Breast epithelium (tissue), 4 donors: ENCODE results near the gene FEV. TPM values are rescaled to one million over a fixed set of nuclear protein-coding genes. Genes with fewer than 3 reads are reported as not detected.
A peak's percentile ranks its signal among the peaks of the same experiment; 100 is the strongest.

Source experiments
- DNase-seq, 2 donors: peaks; one replicate each; pipeline ENCODE4 v3.0.0-alpha.2; 2019; ENCODE audit warnings: low spot score in 2 of 2
- H3K27ac ChIP-seq, 2 donors: fragments of 200-600 bp; sonication (generic) in 1 of 2; one replicate each; pipeline ENCODE4 v1.5.1; 2016 to 2019; ENCODE audit warnings: mild to moderate bottlenecking in 1 of 2
- H3K27me3 ChIP-seq, 2 donors: fragments of 200-600 bp; sonication (generic) in 1 of 2; one replicate each; pipeline versions ENCODE4 v1.5.1 to v1.6.0; 2017 to 2019; ENCODE audit warnings: control low read depth in 1 of 2, mild to moderate bottlenecking in 1 of 2
- H3K36me3 ChIP-seq: fragments of 200-600 bp; one replicate; pipeline ENCODE4 v1.5.1; 2019
- H3K4me1 ChIP-seq, 2 donors: fragments of 200-600 bp; sonication (generic); one replicate each; pipeline ENCODE4 v1.5.1; 2016 to 2019; ENCODE audit warnings: control low read depth in 1 of 2
- H3K4me3 ChIP-seq, 3 donors: fragments of 200-600 bp; sonication (generic); 1 replicate in 2 of 3; 2 replicates in 1 of 3; pipeline ENCODE4 v1.5.1; 2016 to 2019; ENCODE audit warnings: mild to moderate bottlenecking in 3 of 3, moderate library complexity in 2 of 3
- H3K9me3 ChIP-seq, 2 donors: fragments of 200-600 bp; sonication (generic) in 1 of 2; one replicate each; pipeline ENCODE4 v1.5.1; 2016 to 2019; ENCODE audit warnings: control low read depth in 1 of 2
- POLR2A ChIP-seq: fragments of 450-650 bp; IDR thresholded peaks from one replicate; pipeline ENCODE4 v1.6.1; 2016; ENCODE audit warnings: antibody characterized with exemption, mild to moderate bottlenecking, moderate library complexity
- POLR2AphosphoS5 ChIP-seq, 3 donors: sonication (generic); formaldehyde crosslinking; IDR thresholded peaks; one replicate each; pipeline ENCODE4 v1.6.1; 2017; ENCODE audit warnings: antibody characterized with exemption in 3 of 3
- intact Hi-C: fragments of 100-400 bp; cut with DNase I; formaldehyde crosslinking; loops from one replicate; pipeline ENCODE4 v1.15.1; 2023; ENCODE audit warnings: low total_unique reads
- total RNA-seq, 3 donors: library from RNA; depleted of rRNA; stranded (reverse); fragments of >200 nt; gene quantifications; one replicate each; pipeline ENCODE4 v1.1.0, GENCODE V29; 2016
- TF ChIP-seq, protein P1 (sequence below), 3 donors: fragments of 450-650 bp; IDR thresholded peaks; one replicate each; pipeline ENCODE4 v1.5.1; 2016 to 2017; ENCODE audit warnings: antibody characterized with exemption in 3 of 3, mild to moderate bottlenecking in 3 of 3, moderate library complexity in 3 of 3

The FEV gene
- total RNA-seq, 3 donors from 2014 or later: not detected

DNA sequence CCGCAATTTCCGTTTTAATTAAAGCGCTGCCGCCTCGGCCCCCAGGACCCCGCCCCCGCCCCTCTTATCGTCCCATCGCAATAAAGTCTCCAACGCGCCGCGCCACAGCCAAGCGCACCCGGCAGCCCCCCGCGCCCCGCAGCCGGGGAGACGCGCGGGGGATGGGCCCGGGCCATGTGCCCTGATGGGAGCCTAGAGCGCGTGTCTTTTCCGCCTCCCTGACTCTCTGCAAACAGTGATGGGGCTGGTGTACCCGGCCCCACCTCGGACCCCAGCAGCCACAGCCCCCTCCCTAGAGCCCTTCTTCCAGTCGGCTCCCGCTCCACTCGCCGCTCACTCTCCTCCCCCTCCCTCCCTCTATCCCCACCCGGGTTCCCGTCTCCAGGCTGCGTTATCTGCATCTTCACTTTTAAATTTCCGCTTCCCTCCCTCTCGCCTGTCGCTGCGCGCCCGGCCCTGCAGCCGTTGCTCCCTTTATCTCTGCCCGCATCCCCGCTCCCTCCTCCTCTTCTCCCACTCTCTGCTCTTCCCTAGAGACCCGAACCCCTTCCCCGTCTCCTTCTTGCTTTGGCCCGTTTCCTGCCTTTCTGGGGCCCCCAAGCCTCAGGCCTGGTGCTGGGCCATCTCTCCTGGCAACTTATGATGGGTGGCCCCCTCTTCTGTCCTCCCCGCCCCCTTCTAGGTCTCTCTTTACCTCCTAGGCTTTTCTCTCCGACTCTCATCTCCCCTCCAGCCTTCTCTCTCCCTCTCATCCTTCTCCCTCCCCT, 524 bp upstream of the FEV start:
- no peaks in the 10 kb centered on the region for H3K9me3 ChIP-seq
- intact Hi-C loops: no loop called here
- H3K4me1 ChIP-seq: peaks cover 10% of the 10 kb centered on the region in 2 donors
- H3K36me3 ChIP-seq: no peaks in the 10 kb centered on the region
- TF ChIP-seq POLR2A (no peak), POLR2AphosphoS5 (IDR thresholded peaks at IDR 0.05) (no peak)
- TF ChIP-seq, protein P1, sequence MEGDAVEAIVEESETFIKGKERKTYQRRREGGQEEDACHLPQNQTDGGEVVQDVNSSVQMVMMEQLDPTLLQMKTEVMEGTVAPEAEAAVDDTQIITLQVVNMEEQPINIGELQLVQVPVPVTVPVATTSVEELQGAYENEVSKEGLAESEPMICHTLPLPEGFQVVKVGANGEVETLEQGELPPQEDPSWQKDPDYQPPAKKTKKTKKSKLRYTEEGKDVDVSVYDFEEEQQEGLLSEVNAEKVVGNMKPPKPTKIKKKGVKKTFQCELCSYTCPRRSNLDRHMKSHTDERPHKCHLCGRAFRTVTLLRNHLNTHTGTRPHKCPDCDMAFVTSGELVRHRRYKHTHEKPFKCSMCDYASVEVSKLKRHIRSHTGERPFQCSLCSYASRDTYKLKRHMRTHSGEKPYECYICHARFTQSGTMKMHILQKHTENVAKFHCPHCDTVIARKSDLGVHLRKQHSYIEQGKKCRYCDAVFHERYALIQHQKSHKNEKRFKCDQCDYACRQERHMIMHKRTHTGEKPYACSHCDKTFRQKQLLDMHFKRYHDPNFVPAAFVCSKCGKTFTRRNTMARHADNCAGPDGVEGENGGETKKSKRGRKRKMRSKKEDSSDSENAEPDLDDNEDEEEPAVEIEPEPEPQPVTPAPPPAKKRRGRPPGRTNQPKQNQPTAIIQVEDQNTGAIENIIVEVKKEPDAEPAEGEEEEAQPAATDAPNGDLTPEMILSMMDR (IDR thresholded peaks at IDR 0.05): no peak
- DNase-seq: no peak
- H3K27me3 ChIP-seq: peaks cover 8 to 99% of the 10 kb centered on the region in 2 donors
- peak overlapping the region in 1 of 3 donors; percentile 54 for H3K4me3 ChIP-seq
- no peak overlapping the region for H3K27ac ChIP-seq

DNA sequence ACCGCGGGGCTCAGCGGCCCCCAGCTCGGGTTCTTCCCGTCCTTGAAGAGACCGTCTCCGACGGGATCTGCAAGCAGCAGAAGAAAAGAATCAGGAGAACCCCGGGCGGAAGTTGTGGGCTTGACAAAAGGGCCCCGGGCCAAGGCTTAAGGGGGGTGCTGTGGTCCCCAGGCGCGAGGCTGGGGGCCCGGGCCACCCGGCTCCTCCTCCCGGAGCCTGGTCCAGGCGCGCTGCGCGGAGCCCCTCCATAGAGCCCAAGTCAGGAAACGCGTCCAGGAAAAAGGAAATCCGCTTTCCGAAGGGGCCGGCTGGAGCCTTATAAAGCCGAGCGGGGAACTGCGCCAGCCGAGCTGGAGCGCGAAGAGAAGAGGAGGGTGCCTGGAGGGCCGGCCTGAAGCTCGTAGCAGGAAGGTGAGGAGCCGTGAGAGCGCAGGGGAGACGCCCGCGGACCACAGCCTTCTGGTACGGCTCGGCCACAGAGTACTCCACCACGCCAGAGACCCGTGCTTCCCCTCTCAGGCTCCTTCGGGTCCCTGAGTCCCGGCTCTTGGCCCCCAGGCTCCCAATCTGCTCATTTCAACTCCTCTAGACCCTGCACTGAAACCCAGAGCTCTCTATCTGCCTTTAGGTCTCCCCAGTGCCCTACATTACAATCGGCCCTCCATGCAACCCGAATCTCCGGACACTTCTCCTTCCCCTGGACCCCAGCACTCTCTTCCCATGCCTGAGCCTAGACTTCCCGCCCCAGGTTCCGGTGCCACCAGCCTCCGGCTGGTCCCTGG, 554 bp downstream of the FEV start:
- no peak for DNase-seq
- Histone ChIP-seq H3K4me1 (peaks cover 10% of the 10 kb centered on the region in 2 donors), H3K27me3 (peaks cover 8 to 97% of the 10 kb centered on the region in 2 donors), H3K36me3 (no peaks in the 10 kb centered on the region), H3K9me3 (no peaks in the 10 kb centered on the region), H3K27ac (no peak overlapping the region), H3K4me3 (peak overlapping the region in 2 of 3 donors; percentile 20 to 54)
- intact Hi-C loops: no loop called here
- TF ChIP-seq POLR2AphosphoS5 (IDR thresholded peaks at IDR 0.05) (no peak), POLR2A (no peak)
- TF ChIP-seq, protein P1 (IDR thresholded peaks at IDR 0.05): no peak

DNA sequence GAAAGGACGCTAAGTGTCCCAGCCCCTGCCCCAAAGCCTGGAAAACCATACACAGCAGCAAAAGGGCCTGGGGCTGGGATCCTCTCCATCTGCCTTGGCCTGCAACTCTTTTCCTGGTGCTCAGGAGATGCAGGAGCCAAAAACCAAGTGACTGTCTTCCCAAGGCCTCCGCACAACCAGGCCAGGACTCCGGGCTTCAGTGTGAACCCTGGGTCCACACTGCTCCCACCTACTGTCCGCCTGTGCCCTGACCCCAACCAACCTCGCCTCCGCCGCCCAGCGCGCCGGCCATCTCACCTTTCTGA, 1.1 kb downstream of the FEV start:
- Histone ChIP-seq H3K36me3 (no peaks in the 10 kb centered on the region), H3K27me3 (peaks cover 8 to 97% of the 10 kb centered on the region in 2 donors), H3K27ac (no peak overlapping the region), H3K4me3 (peak overlapping the region in 1 of 3 donors; percentile 54), H3K9me3 (no peaks in the 10 kb centered on the region), H3K4me1 (peaks cover 10% of the 10 kb centered on the region in 2 donors)
- DNase-seq: no peak
- TF ChIP-seq, protein P1 (IDR thresholded peaks at IDR 0.05): no peak
- TF ChIP-seq POLR2AphosphoS5 (IDR thresholded peaks at IDR 0.05) (no peak), POLR2A (no peak)
- intact Hi-C loops: no loop called here

DNA sequence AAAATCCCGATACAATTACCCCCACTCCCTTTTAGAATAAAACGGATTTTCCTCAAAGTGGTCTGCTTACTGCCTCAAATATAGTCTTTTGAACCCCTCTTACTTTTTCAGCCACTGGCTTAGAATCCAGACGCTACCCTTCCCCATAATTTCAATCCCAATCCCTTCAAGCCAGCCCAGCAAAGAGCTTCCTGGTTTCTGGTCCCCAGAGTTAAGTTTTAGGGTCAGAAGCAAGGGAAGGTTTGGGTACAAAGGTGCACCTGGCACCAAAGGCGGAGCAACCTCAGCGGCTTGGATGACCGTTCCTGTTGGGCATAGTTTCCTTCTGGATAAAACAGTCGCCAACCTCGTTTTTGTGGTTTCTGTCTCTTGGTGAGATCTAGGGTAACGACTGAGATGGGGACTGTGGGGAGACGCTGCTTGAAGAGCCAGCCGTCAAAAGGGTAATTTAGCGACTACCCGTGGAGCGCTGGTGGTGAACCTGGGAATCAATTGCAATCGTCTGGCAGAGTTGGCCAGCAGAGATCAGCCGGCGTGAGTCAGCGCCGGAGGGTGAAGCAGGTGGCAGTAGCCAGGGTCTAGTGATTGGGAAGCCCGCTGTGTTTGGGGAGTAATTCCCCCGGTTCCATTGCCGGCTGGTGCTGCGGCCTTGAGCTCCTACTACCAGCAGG, 1.6 kb downstream of the FEV start:
- intact Hi-C loops: no loop called here

More for the DNA sequence above, 1.6 kb downstream of the FEV start:
- no peaks in the 10 kb centered on the region for H3K9me3 ChIP-seq
- H3K4me1 ChIP-seq: peaks cover 10% of the 10 kb centered on the region in 2 donors
- no peak for DNase-seq
- no peak overlapping the region for H3K4me3 ChIP-seq
- no peak overlapping the region for H3K27ac ChIP-seq
- H3K27me3 ChIP-seq: peaks cover 8 to 97% of the 10 kb centered on the region in 2 donors
- H3K36me3 ChIP-seq: no peaks in the 10 kb centered on the region
- TF ChIP-seq, protein P1 (IDR thresholded peaks at IDR 0.05): no peak
- no peak for TF ChIP-seq POLR2AphosphoS5 (IDR thresholded peaks at IDR 0.05)
- TF ChIP-seq POLR2A: no peak
